ENCODE results near the gene GNG14. TPM values are rescaled to one million over a fixed set of nuclear protein-coding genes. Genes with fewer than 3 reads are reported as not detected.

GNG14 gene
- total and polyA plus RNA-seq, 2 experiments from 2014 or later = not detected

DNA sequence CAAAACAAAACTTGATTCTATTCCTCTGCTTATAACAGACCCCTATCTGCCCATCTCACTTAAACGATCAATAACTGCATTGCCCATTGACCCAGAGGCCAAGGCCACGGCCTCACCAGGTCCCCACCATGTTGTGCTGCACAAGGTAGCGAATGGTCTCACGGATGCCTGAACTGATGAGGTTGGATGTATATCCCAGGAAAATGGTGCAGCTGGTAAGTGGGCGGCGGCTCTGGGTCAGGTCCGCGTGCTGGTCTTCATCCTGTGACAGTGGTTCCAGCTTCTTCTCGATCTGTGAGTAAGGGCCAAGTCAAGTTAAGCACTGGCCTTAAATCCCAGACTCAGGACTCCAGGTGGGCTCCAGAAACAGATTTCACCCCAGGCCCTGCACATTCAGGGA lies 7.8 kb upstream of the GNG14 start:
- Histone ChIP-seq H2AFZ (no peak overlapping the region), H3K9me2 (replicated peaks; ENCODE audit: insufficient read depth) (no peaks in the 10 kb centered on the region), H3K27ac (no peak overlapping the region), H3K79me2 (peaks cover 16% of the 10 kb centered on the region), H3K4me1 (ENCODE audit: insufficient read depth) (peaks cover 7% of the 10 kb centered on the region), H3K4me2 (peak overlapping the region; percentile 83), H3K9me3 (ENCODE audit: low read depth) (no peaks in the 10 kb centered on the region), H3K36me3 (replicated peaks; ENCODE audit: insufficient read depth, low read depth) (no peaks in the 10 kb centered on the region), H4K20me1 (ENCODE audit: insufficient read depth, poor library complexity, severe bottlenecking) (no peaks in the 10 kb centered on the region), H3K27me3 (no peaks in the 10 kb centered on the region), H3K4me3 (no peak overlapping the region)
- no peak for DNase-seq (ENCODE audit: low spot score)
- 94% methylated on average over 9 of the region's 9 CpGs for WGBS (ENCODE audit: low lambda C conversion rate, missing lambda C conversion rate)
- TF ChIP-seq, protein P1, sequence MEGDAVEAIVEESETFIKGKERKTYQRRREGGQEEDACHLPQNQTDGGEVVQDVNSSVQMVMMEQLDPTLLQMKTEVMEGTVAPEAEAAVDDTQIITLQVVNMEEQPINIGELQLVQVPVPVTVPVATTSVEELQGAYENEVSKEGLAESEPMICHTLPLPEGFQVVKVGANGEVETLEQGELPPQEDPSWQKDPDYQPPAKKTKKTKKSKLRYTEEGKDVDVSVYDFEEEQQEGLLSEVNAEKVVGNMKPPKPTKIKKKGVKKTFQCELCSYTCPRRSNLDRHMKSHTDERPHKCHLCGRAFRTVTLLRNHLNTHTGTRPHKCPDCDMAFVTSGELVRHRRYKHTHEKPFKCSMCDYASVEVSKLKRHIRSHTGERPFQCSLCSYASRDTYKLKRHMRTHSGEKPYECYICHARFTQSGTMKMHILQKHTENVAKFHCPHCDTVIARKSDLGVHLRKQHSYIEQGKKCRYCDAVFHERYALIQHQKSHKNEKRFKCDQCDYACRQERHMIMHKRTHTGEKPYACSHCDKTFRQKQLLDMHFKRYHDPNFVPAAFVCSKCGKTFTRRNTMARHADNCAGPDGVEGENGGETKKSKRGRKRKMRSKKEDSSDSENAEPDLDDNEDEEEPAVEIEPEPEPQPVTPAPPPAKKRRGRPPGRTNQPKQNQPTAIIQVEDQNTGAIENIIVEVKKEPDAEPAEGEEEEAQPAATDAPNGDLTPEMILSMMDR (IDR thresholded peaks at IDR 0.05; ENCODE audit: poor library complexity) = no peak
- TF ChIP-seq EZH2 (IDR thresholded peaks at IDR 0.05; ENCODE audit: borderline replicate concordance) (no peak), EZH2phosphoT487 (IDR thresholded peaks at IDR 0.05; ENCODE audit: low read depth, severe bottlenecking, unreplicated experiment) (no peak)

DNA sequence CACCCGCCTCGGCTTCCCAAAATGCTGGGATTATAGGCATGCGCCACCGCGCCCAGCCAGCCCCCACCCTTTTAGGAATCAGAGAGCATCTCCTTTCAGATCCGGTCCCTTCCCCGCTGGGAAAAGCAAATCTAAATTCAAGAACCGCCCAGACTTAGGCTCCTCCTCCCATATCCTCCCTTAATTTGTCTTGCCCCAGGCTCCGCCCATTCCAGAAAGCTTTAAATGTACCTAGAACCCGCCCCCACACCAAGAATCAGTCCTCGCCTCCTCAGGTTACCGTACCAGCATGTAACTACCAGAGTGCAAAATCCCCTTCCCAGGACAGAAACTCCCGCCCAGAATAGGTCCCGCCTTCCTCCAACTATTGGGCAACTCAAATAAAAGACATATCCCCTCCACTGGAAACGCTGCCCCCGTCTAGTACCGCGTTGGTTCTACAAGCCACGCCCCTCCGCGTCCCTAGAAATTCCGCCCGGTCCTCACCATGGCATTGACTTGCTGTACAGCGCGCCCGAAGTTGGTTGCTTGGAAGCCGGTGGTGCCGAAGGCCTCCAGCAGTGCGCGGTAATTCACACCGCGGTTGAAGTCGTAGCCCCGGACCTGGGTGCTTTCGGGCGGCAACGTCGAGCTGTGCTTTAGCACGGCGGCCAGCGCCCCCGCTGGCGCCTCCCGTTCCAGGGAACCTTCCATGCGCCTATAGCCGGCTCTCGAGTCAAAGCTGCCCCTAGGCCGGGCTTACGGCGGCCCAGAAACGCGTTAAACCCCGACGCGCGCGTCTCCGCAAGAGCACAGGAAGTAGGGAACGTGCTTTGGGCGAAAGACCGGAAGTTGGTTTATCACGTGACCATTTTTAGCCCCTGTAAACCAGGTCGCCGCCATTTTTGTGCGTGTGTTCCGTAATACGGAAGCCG lies 6.5 kb upstream of the GNG14 start, which contains the start of gene DHPS:
Gene DHPS, minus strand, starts transcription at position 807 of the 914 bp plus-strand sequence. Its CDS starts 114 bp downstream, at position 693.
- TF ChIP-seq, protein P1 (IDR thresholded peaks at IDR 0.05; ENCODE audit: poor library complexity) = no peak
- TF ChIP-seq EZH2 (IDR thresholded peaks at IDR 0.05; ENCODE audit: borderline replicate concordance) (no peak), EZH2phosphoT487 (IDR thresholded peaks at IDR 0.05; ENCODE audit: low read depth, severe bottlenecking, unreplicated experiment) (no peak)
- WGBS (ENCODE audit: low lambda C conversion rate, missing lambda C conversion rate) = 1% methylated on average over 68 of the region's 68 CpGs
- peak within 1 kb of the TSS; percentile 84 for H3K4me3 ChIP-seq
- H3K4me1 ChIP-seq (ENCODE audit: insufficient read depth) = peaks cover 7% of the 10 kb centered on the region
- no peaks in the 10 kb centered on the region for H3K36me3 ChIP-seq (replicated peaks; ENCODE audit: insufficient read depth, low read depth)
- no peaks in the 10 kb centered on the region for H3K9me3 ChIP-seq (ENCODE audit: low read depth)
- no peaks in the 10 kb centered on the region for H4K20me1 ChIP-seq (ENCODE audit: insufficient read depth, poor library complexity, severe bottlenecking)
- H3K27me3 ChIP-seq = no peaks in the 10 kb centered on the region
- peak within 1 kb of the TSS; percentile 99 for H3K27ac ChIP-seq
- peaks cover 16% of the 10 kb centered on the region for H3K79me2 ChIP-seq
- peak within 1 kb of the TSS; percentile 83 for H3K4me2 ChIP-seq
- peak; percentile 98 for DNase-seq (ENCODE audit: low spot score)
- no peaks in the 10 kb centered on the region for H3K9me2 ChIP-seq (replicated peaks; ENCODE audit: insufficient read depth)
- H2AFZ ChIP-seq = peak within 1 kb of the TSS; percentile 94

DNA sequence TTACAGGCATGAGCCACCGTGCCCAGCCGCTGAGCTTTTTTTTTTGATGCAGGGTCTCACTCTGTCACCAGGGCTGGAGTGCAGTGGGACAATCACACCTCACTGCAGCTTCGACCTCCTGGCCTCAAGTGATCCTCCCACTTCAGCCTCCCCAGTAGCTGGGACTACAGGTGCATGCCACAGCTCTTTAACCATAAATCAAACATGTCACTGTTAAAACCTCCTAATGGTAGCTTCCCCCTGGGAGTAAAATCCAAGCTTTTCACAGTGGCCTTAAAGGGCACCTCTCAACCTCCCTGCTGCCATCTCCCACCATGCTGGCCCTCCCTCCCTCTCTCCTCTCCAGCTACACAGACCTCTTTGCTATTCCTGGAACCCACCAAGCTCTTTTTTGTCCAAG lies 2.0 kb upstream of the GNG14 start:
- H3K9me2 ChIP-seq (replicated peaks; ENCODE audit: insufficient read depth) = no peaks in the 10 kb centered on the region
- no peak overlapping the region for H3K4me3 ChIP-seq
- H3K9me3 ChIP-seq (ENCODE audit: low read depth) = no peaks in the 10 kb centered on the region
- no peaks in the 10 kb centered on the region for H3K27me3 ChIP-seq
- H3K36me3 ChIP-seq (replicated peaks; ENCODE audit: insufficient read depth, low read depth) = no peaks in the 10 kb centered on the region
- H3K27ac ChIP-seq = no peak overlapping the region
- WGBS (ENCODE audit: low lambda C conversion rate, missing lambda C conversion rate) = 75% methylated on average over 3 of the region's 3 CpGs
- H4K20me1 ChIP-seq (ENCODE audit: insufficient read depth, poor library complexity, severe bottlenecking) = no peaks in the 10 kb centered on the region
- TF ChIP-seq, protein P1 (IDR thresholded peaks at IDR 0.05; ENCODE audit: poor library complexity) = no peak
- TF ChIP-seq EZH2 (IDR thresholded peaks at IDR 0.05; ENCODE audit: borderline replicate concordance) (no peak), EZH2phosphoT487 (IDR thresholded peaks at IDR 0.05; ENCODE audit: low read depth, severe bottlenecking, unreplicated experiment) (no peak)
- no peak overlapping the region for H2AFZ ChIP-seq
- peaks cover under 1% of the 10 kb centered on the region for H3K4me1 ChIP-seq (ENCODE audit: insufficient read depth)
- H3K79me2 ChIP-seq = no peaks in the 10 kb centered on the region
- no peak overlapping the region for H3K4me2 ChIP-seq
- DNase-seq (ENCODE audit: low spot score) = no peak

Data from hepatocyte (in vitro differentiated cells).